Fibroblast of lung (primary cell): ENCODE measurements around the gene NUDT8. TPM values are rescaled to one million over a fixed set of nuclear protein-coding genes. Genes with fewer than 3 reads are reported as not detected.

Source experiments
- DNase-seq, 2 donors: peaks; one replicate each; pipeline versions ENCODE4 v3.0.0 to v3.0.0-alpha.2; 2010; ENCODE audit warnings: low read depth in 2 of 2
- H2AFZ ChIP-seq: 2 replicates; pipeline ENCODE4 v1.5.1; 2012; ENCODE audit warnings: low read length, control low read depth, inconsistent platforms
- H3K27ac ChIP-seq: 2 replicates; pipeline ENCODE4 v1.5.1; 2011; ENCODE audit warnings: low read length, control low read depth; ENCODE audit not compliant: insufficient read depth
- H3K27me3 ChIP-seq: 2 replicates; pipeline ENCODE4 v1.5.1; 2011; ENCODE audit warnings: mild to moderate bottlenecking, low read length; ENCODE audit not compliant: control insufficient read depth, insufficient read depth
- H3K36me3 ChIP-seq: 2 replicates; pipeline ENCODE4 v1.5.1; 2011; ENCODE audit warnings: low read length; ENCODE audit not compliant: control insufficient read depth, insufficient read depth
- H3K4me1 ChIP-seq: 2 replicates; pipeline ENCODE4 v1.5.1; 2011; ENCODE audit warnings: low read length; ENCODE audit not compliant: control insufficient read depth, insufficient read depth; ENCODE audit errors: extremely low read depth
- H3K4me2 ChIP-seq: 2 replicates; pipeline ENCODE4 v1.5.1; 2011; ENCODE audit warnings: low read length, control low read depth; ENCODE audit not compliant: insufficient read depth; ENCODE audit errors: extremely low read depth
- H3K4me3 ChIP-seq, 4 experiments: fragments of 200-600 bp in 1 of 4; sonication (generic) in 1 of 4; replicated peaks in 1 of 4; 2 replicates each; pipeline ENCODE4 v1.5.1; 2011 to 2016; ENCODE audit warnings: low read length in 4 of 4, low read depth in 3 of 4, mild to moderate bottlenecking in 3 of 4, control low read depth in 2 of 4, inconsistent platforms in 1 of 4, mixed read lengths in 1 of 4; ENCODE audit not compliant: insufficient read depth in 1 of 4; ENCODE audit errors: control extremely low read depth in 1 of 4
- H3K79me2 ChIP-seq: 2 replicates; pipeline ENCODE4 v1.5.1; 2012; ENCODE audit warnings: mild to moderate bottlenecking, low read length, inconsistent platforms; ENCODE audit not compliant: control insufficient read depth, insufficient read depth
- H3K9ac ChIP-seq: 2 replicates; pipeline ENCODE4 v1.5.1; 2011; ENCODE audit warnings: mild to moderate bottlenecking, low read length, control low read depth; ENCODE audit not compliant: insufficient read depth
- H3K9me3 ChIP-seq: 2 replicates; pipeline ENCODE4 v1.5.1; 2012; ENCODE audit warnings: low read depth, low read length; ENCODE audit not compliant: control insufficient read depth, insufficient read depth
- H4K20me1 ChIP-seq: 2 replicates; pipeline ENCODE4 v1.5.1; 2011; ENCODE audit warnings: low read length; ENCODE audit not compliant: control insufficient read depth, insufficient read depth; ENCODE audit errors: extremely low read depth
- EZH2 ChIP-seq: IDR thresholded peaks from 2 replicates; pipeline ENCODE4 v1.5.1; 2012; ENCODE audit warnings: low read length, control low read depth, mild to moderate bottlenecking; ENCODE audit errors: missing control alignments
- polyA plus RNA-seq, 2 donors: library from polyadenylated mRNA; depleted of rRNA in 1 of 2; stranded (reverse) in 1 of 2; unstranded in 1 of 2; fragments of >200 nt; gene quantifications; 2 replicates each; pipeline ENCODE4 v1.2.1, GENCODE V29; 2011 to 2012; ENCODE audit warnings: missing spikeins in 1 of 2
- total RNA-seq: library from RNA; depleted of rRNA; stranded (reverse); fragments of >200 nt; gene quantifications from 2 replicates; pipeline ENCODE4 v1.2.1, GENCODE V29; 2014
- TF ChIP-seq, protein P1 (sequence below), 2 donors: IDR thresholded peaks in 1 of 2; conservative IDR thresholded peaks in 1 of 2; 1 replicate in 1 of 2; 2 replicates in 1 of 2; pipeline ENCODE4 v1.5.1; 2011 to 2012; ENCODE audit warnings: low read length in 2 of 2, control low read depth in 1 of 2, inconsistent platforms in 1 of 2, low read depth in 1 of 2, mild to moderate bottlenecking in 1 of 2

NUDT8 gene
- total and polyA plus RNA-seq, 2 donors (not counting 1 experiment from before 2014, with no cell fraction given) = 0.90 to 5.0 TPM

- Histone ChIP-seq H3K4me1 (no peaks in the 10 kb centered on the region), H3K36me3 (no peaks in the 10 kb centered on the region), H3K27me3 (no peaks in the 10 kb centered on the region), H3K9me3 (no peaks in the 10 kb centered on the region), H4K20me1 (no peaks in the 10 kb centered on the region), H3K27ac (no peak overlapping the region), H3K79me2 (no peaks in the 10 kb centered on the region), H2AFZ (no peak overlapping the region), H3K4me3 (no peak overlapping the region), H3K4me2 (no peak overlapping the region), H3K9ac (no peak overlapping the region)
- DNase-seq = no peak
- TF ChIP-seq EZH2 = no peak
- TF ChIP-seq, protein P1, sequence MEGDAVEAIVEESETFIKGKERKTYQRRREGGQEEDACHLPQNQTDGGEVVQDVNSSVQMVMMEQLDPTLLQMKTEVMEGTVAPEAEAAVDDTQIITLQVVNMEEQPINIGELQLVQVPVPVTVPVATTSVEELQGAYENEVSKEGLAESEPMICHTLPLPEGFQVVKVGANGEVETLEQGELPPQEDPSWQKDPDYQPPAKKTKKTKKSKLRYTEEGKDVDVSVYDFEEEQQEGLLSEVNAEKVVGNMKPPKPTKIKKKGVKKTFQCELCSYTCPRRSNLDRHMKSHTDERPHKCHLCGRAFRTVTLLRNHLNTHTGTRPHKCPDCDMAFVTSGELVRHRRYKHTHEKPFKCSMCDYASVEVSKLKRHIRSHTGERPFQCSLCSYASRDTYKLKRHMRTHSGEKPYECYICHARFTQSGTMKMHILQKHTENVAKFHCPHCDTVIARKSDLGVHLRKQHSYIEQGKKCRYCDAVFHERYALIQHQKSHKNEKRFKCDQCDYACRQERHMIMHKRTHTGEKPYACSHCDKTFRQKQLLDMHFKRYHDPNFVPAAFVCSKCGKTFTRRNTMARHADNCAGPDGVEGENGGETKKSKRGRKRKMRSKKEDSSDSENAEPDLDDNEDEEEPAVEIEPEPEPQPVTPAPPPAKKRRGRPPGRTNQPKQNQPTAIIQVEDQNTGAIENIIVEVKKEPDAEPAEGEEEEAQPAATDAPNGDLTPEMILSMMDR (conservative IDR thresholded peaks at IDR 0.05 in 1 of 2, IDR thresholded peaks at IDR 0.05 in 1 of 2; ENCODE audit: low read depth in 1 of 2, low read length in 2 of 2) = no peak
These were observed 44.2 kb upstream of the NUDT8 start for GRCh38 chr11:67673902-67674301.

GRCh38 chr11:67673358-67673757 is 43.6 kb upstream of the NUDT8 start:
- H3K79me2 ChIP-seq = no peaks in the 10 kb centered on the region
- H3K4me2 ChIP-seq = no peak overlapping the region
- H2AFZ ChIP-seq = no peak overlapping the region
- no peaks in the 10 kb centered on the region for H3K9me3 ChIP-seq
- H3K9ac ChIP-seq = no peak overlapping the region
- no peak overlapping the region for H3K4me3 ChIP-seq
- TF ChIP-seq, protein P1 (conservative IDR thresholded peaks at IDR 0.05 in 1 of 2, IDR thresholded peaks at IDR 0.05 in 1 of 2; ENCODE audit: low read depth in 1 of 2, low read length in 2 of 2) = no peak
- no peak for TF ChIP-seq EZH2
- H3K36me3 ChIP-seq = no peaks in the 10 kb centered on the region
- H4K20me1 ChIP-seq = no peaks in the 10 kb centered on the region
- no peaks in the 10 kb centered on the region for H3K4me1 ChIP-seq
- H3K27ac ChIP-seq = no peak overlapping the region
- H3K27me3 ChIP-seq = no peaks in the 10 kb centered on the region
- no peak for DNase-seq

- H3K9ac ChIP-seq = no peak overlapping the region
- no peak overlapping the region for H3K4me2 ChIP-seq
- no peaks in the 10 kb centered on the region for H3K27me3 ChIP-seq
- no peaks in the 10 kb centered on the region for H4K20me1 ChIP-seq
- no peak for DNase-seq
- no peaks in the 10 kb centered on the region for H3K36me3 ChIP-seq
- no peak for TF ChIP-seq EZH2
- TF ChIP-seq, protein P1 (conservative IDR thresholded peaks at IDR 0.05 in 1 of 2, IDR thresholded peaks at IDR 0.05 in 1 of 2; ENCODE audit: low read depth in 1 of 2, low read length in 2 of 2) = no peak
- no peak overlapping the region for H3K27ac ChIP-seq
- no peak overlapping the region for H2AFZ ChIP-seq
- H3K9me3 ChIP-seq = no peaks in the 10 kb centered on the region
- no peaks in the 10 kb centered on the region for H3K79me2 ChIP-seq
- H3K4me1 ChIP-seq = no peaks in the 10 kb centered on the region
- no peak overlapping the region for H3K4me3 ChIP-seq
These were observed 41.4 kb upstream of the NUDT8 start for GRCh38 chr11:67671211-67671520.
